ENCODE measurements around the gene DLG3.

DNA sequence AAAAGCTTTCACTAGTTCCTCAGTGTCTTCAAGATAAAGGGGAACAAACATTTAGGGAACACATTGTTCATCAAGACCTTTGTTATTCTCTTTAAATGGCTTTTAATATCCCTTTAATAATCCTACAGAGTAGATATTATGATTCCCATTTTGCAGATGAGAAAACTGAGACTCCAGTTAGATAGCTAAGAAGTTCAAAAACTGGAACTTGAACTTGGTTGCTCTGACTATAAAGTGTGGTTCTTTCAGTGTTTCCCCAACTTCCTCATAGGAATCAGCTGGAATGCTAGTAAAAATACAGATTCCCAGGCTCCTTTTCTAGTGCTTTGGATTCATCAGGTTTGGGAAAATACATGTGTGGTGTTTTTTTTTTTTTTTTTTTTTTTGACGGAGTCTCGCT lies 37.7 kb downstream of the DLG3 start:
- TF ChIP-seq, protein P1, sequence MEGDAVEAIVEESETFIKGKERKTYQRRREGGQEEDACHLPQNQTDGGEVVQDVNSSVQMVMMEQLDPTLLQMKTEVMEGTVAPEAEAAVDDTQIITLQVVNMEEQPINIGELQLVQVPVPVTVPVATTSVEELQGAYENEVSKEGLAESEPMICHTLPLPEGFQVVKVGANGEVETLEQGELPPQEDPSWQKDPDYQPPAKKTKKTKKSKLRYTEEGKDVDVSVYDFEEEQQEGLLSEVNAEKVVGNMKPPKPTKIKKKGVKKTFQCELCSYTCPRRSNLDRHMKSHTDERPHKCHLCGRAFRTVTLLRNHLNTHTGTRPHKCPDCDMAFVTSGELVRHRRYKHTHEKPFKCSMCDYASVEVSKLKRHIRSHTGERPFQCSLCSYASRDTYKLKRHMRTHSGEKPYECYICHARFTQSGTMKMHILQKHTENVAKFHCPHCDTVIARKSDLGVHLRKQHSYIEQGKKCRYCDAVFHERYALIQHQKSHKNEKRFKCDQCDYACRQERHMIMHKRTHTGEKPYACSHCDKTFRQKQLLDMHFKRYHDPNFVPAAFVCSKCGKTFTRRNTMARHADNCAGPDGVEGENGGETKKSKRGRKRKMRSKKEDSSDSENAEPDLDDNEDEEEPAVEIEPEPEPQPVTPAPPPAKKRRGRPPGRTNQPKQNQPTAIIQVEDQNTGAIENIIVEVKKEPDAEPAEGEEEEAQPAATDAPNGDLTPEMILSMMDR (IDR thresholded peaks at IDR 0.05; ENCODE audit: low read depth, low read length): no peak
- no peak for TF ChIP-seq EZH2phosphoT487 (IDR thresholded peaks at IDR 0.05; ENCODE audit: low read depth)

Data from OCI-LY3 (cell line).